ENCODE results near the gene ERICH6. TPM values are rescaled to one million over a fixed set of nuclear protein-coding genes. Genes with fewer than 3 reads are reported as not detected.

The ERICH6 gene
- total RNA-seq, 1 experiment from 2014 or later: 0.28 TPM

DNA sequence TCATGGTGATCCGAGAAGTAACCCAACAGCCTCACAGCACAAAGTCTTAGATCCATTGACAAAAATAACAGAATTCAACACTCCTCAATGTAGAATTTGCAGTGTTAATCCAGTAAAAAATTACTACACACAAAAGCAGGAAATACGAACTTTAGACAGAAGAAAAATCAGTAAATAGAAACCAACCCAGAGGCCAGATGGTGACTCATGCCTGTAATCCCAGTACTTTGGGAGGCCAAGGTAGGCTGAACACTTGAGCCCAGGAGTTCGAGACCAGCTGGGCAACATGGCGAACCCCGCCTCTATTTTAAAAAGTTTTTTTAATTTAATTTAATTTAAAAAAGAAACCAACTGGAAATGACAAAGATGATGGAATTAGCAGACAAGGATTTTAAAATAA lies 64.5 kb downstream of the ERICH6 start:
- ChIA-PET POLR2A (interaction anchor here (0.6 kb wide), 1 partner anchor 99 kb away, joined by 3 read pairs; no protein-coding TSS in a partner anchor), CTCF (no interaction called here)
- in situ Hi-C loops (cut with HindIII; ENCODE audit: low pct_unique_long_range_greater_than_20kb, low sequenced_read_pairs): no loop called here
- Histone ChIP-seq H3K27me3 (ENCODE audit: control insufficient read depth, insufficient read depth, low read length) (no peaks in the 10 kb centered on the region), H3K9me3 (ENCODE audit: control insufficient read depth, insufficient read depth, low read depth, low read length) (no peaks in the 10 kb centered on the region), H3K4me1 (ENCODE audit: control insufficient read depth, insufficient read depth, low read length) (no peaks in the 10 kb centered on the region), H3K4me3 (ENCODE audit: low read depth in 2 of 2, low read length in 2 of 2) (no peak overlapping the region), H3K27ac (ENCODE audit: low read length) (no peak overlapping the region), H3K36me3 (ENCODE audit: control insufficient read depth, insufficient read depth, low read length) (no peaks in the 10 kb centered on the region)
- ATAC-seq (no peak), DNase-seq (ENCODE audit: low read depth, low spot score) (no peak)
- intact Hi-C loops (cut with micrococcal nuclease; ENCODE audit: unreplicated experiment): no loop called here
- no peak for TF ChIP-seq POLR2AphosphoS5 (IDR thresholded peaks at IDR 0.05; ENCODE audit: low read depth, low read length)
- TF ChIP-seq, protein P1, sequence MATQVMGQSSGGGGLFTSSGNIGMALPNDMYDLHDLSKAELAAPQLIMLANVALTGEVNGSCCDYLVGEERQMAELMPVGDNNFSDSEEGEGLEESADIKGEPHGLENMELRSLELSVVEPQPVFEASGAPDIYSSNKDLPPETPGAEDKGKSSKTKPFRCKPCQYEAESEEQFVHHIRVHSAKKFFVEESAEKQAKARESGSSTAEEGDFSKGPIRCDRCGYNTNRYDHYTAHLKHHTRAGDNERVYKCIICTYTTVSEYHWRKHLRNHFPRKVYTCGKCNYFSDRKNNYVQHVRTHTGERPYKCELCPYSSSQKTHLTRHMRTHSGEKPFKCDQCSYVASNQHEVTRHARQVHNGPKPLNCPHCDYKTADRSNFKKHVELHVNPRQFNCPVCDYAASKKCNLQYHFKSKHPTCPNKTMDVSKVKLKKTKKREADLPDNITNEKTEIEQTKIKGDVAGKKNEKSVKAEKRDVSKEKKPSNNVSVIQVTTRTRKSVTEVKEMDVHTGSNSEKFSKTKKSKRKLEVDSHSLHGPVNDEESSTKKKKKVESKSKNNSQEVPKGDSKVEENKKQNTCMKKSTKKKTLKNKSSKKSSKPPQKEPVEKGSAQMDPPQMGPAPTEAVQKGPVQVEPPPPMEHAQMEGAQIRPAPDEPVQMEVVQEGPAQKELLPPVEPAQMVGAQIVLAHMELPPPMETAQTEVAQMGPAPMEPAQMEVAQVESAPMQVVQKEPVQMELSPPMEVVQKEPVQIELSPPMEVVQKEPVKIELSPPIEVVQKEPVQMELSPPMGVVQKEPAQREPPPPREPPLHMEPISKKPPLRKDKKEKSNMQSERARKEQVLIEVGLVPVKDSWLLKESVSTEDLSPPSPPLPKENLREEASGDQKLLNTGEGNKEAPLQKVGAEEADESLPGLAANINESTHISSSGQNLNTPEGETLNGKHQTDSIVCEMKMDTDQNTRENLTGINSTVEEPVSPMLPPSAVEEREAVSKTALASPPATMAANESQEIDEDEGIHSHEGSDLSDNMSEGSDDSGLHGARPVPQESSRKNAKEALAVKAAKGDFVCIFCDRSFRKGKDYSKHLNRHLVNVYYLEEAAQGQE (IDR thresholded peaks at IDR 0.05; ENCODE audit: insufficient read depth in 1 of 2, low read depth in 2 of 2, low read length in 1 of 2): no peak
- TF ChIP-seq SIN3A (IDR thresholded peaks at IDR 0.05; ENCODE audit: borderline replicate concordance, insufficient read depth, low read depth, low read length): no peak
- TF ChIP-seq TCF7L2 (IDR thresholded peaks at IDR 0.05; ENCODE audit: low read depth, low read length): no peak
- TF ChIP-seq, protein P2, sequence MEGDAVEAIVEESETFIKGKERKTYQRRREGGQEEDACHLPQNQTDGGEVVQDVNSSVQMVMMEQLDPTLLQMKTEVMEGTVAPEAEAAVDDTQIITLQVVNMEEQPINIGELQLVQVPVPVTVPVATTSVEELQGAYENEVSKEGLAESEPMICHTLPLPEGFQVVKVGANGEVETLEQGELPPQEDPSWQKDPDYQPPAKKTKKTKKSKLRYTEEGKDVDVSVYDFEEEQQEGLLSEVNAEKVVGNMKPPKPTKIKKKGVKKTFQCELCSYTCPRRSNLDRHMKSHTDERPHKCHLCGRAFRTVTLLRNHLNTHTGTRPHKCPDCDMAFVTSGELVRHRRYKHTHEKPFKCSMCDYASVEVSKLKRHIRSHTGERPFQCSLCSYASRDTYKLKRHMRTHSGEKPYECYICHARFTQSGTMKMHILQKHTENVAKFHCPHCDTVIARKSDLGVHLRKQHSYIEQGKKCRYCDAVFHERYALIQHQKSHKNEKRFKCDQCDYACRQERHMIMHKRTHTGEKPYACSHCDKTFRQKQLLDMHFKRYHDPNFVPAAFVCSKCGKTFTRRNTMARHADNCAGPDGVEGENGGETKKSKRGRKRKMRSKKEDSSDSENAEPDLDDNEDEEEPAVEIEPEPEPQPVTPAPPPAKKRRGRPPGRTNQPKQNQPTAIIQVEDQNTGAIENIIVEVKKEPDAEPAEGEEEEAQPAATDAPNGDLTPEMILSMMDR (IDR thresholded peaks at IDR 0.05): no peak
- BruUV-seq (replicated peaks): no TSS peak

DNA sequence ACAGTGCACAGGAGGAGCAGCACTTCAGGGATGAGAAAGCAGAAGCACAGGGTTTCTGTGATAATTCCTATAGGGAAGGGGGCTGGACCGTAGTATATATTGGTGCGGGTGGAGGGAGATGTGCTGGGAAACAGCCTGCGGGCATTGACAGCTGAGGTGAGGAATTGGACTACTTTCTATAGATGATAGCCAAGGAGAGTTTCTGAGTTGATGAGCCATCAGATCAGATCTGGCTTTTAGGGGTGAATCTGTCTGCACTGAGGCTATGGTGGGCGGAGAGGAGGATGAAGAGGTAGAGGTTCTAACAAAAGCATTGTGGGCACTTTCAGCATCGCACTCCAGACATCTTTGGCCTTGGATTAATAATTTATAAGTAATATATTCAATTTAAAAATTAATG lies 67.5 kb downstream of the ERICH6 start:
- Histone ChIP-seq H3K27ac (ENCODE audit: low read length) (no peak overlapping the region), H3K4me1 (ENCODE audit: control insufficient read depth, insufficient read depth, low read length) (no peaks in the 10 kb centered on the region), H3K27me3 (ENCODE audit: control insufficient read depth, insufficient read depth, low read length) (no peaks in the 10 kb centered on the region), H3K4me3 (ENCODE audit: low read depth in 2 of 2, low read length in 2 of 2) (no peak overlapping the region), H3K9me3 (ENCODE audit: control insufficient read depth, insufficient read depth, low read depth, low read length) (no peaks in the 10 kb centered on the region), H3K36me3 (ENCODE audit: control insufficient read depth, insufficient read depth, low read length) (no peaks in the 10 kb centered on the region)
- BruUV-seq (replicated peaks): no TSS peak
- intact Hi-C loops (cut with micrococcal nuclease; ENCODE audit: unreplicated experiment): no loop called here
- DNase-seq (ENCODE audit: low read depth, low spot score): no peak
- CTCF ChIA-PET: no interaction called here
- no peak for ATAC-seq
- POLR2A ChIA-PET: no interaction called here
- in situ Hi-C loops (cut with HindIII; ENCODE audit: low pct_unique_long_range_greater_than_20kb, low sequenced_read_pairs): no loop called here
- TF ChIP-seq, protein P1 (IDR thresholded peaks at IDR 0.05; ENCODE audit: insufficient read depth in 1 of 2, low read depth in 2 of 2, low read length in 1 of 2): no peak
- no peak for TF ChIP-seq TCF7L2 (IDR thresholded peaks at IDR 0.05; ENCODE audit: low read depth, low read length)
- TF ChIP-seq, protein P2 (IDR thresholded peaks at IDR 0.05): no peak
- TF ChIP-seq SIN3A (IDR thresholded peaks at IDR 0.05; ENCODE audit: borderline replicate concordance, insufficient read depth, low read depth, low read length): no peak
- no peak for TF ChIP-seq POLR2AphosphoS5 (IDR thresholded peaks at IDR 0.05; ENCODE audit: low read depth, low read length)
